ENCODE data around the gene BMPER.

Gene BMPER

GRCh38 chr7:33910756-33911155 lies 5.4 kb downstream of the BMPER start:
- Histone ChIP-seq H3K9ac (ENCODE audit: low read depth, low read length) (no peak overlapping the region), H3K4me1 (ENCODE audit: control insufficient read depth, insufficient read depth, low read length) (no peaks in the 10 kb centered on the region), H3K4me3 (ENCODE audit: low read depth, low read length) (no peak overlapping the region), H3K9me3 (ENCODE audit: control insufficient read depth, insufficient read depth, low read length) (no peaks in the 10 kb centered on the region), H3K36me3 (ENCODE audit: control insufficient read depth, insufficient read depth, low read length) (no peaks in the 10 kb centered on the region), H3K27me3 (ENCODE audit: control insufficient read depth, insufficient read depth, low read length) (peaks cover 22% of the 10 kb centered on the region)

GRCh38 chr7:33916357-33917081 lies 11.2 kb downstream of the BMPER start:
- Histone ChIP-seq H3K27me3 (ENCODE audit: control insufficient read depth, insufficient read depth, low read length) (no peaks in the 10 kb centered on the region), H3K9ac (ENCODE audit: low read depth, low read length) (no peak overlapping the region), H3K36me3 (ENCODE audit: control insufficient read depth, insufficient read depth, low read length) (no peaks in the 10 kb centered on the region), H3K4me1 (ENCODE audit: control insufficient read depth, insufficient read depth, low read length) (no peaks in the 10 kb centered on the region), H3K9me3 (ENCODE audit: control insufficient read depth, insufficient read depth, low read length) (no peaks in the 10 kb centered on the region), H3K4me3 (ENCODE audit: low read depth, low read length) (no peak overlapping the region)

GRCh38 chr7:33917661-33918060 lies 12.3 kb downstream of the BMPER start:
- no peaks in the 10 kb centered on the region for H3K9me3 ChIP-seq (ENCODE audit: control insufficient read depth, insufficient read depth, low read length)
- H3K27me3 ChIP-seq (ENCODE audit: control insufficient read depth, insufficient read depth, low read length): no peaks in the 10 kb centered on the region
- no peak overlapping the region for H3K9ac ChIP-seq (ENCODE audit: low read depth, low read length)
- H3K36me3 ChIP-seq (ENCODE audit: control insufficient read depth, insufficient read depth, low read length): no peaks in the 10 kb centered on the region
- H3K4me1 ChIP-seq (ENCODE audit: control insufficient read depth, insufficient read depth, low read length): no peaks in the 10 kb centered on the region
- H3K4me3 ChIP-seq (ENCODE audit: low read depth, low read length): no peak overlapping the region

- no peak overlapping the region for H3K4me3 ChIP-seq (ENCODE audit: low read depth, low read length)
- H3K4me1 ChIP-seq (ENCODE audit: control insufficient read depth, insufficient read depth, low read length): no peaks in the 10 kb centered on the region
- no peaks in the 10 kb centered on the region for H3K9me3 ChIP-seq (ENCODE audit: control insufficient read depth, insufficient read depth, low read length)
- H3K27me3 ChIP-seq (ENCODE audit: control insufficient read depth, insufficient read depth, low read length): no peaks in the 10 kb centered on the region
- no peaks in the 10 kb centered on the region for H3K36me3 ChIP-seq (ENCODE audit: control insufficient read depth, insufficient read depth, low read length)
- H3K9ac ChIP-seq (ENCODE audit: low read depth, low read length): no peak overlapping the region
Measured at GRCh38 chr7:33918438-33919143, 13.3 kb downstream of the BMPER start.

GRCh38 chr7:33919449-33919848 lies 14.1 kb downstream of the BMPER start:
- no peaks in the 10 kb centered on the region for H3K27me3 ChIP-seq (ENCODE audit: control insufficient read depth, insufficient read depth, low read length)
- H3K4me1 ChIP-seq (ENCODE audit: control insufficient read depth, insufficient read depth, low read length): no peaks in the 10 kb centered on the region
- H3K4me3 ChIP-seq (ENCODE audit: low read depth, low read length): no peak overlapping the region
- H3K9ac ChIP-seq (ENCODE audit: low read depth, low read length): no peak overlapping the region
- H3K36me3 ChIP-seq (ENCODE audit: control insufficient read depth, insufficient read depth, low read length): no peaks in the 10 kb centered on the region
- H3K9me3 ChIP-seq (ENCODE audit: control insufficient read depth, insufficient read depth, low read length): no peaks in the 10 kb centered on the region

GRCh38 chr7:33921216-33921938 lies 16.0 kb downstream of the BMPER start:
- H3K9me3 ChIP-seq (ENCODE audit: control insufficient read depth, insufficient read depth, low read length): no peaks in the 10 kb centered on the region

GRCh38 chr7:33922820-33923219 lies 17.5 kb downstream of the BMPER start:
- Histone ChIP-seq H3K9me3 (ENCODE audit: control insufficient read depth, insufficient read depth, low read length) (no peaks in the 10 kb centered on the region), H3K4me1 (ENCODE audit: control insufficient read depth, insufficient read depth, low read length) (no peaks in the 10 kb centered on the region), H3K27me3 (ENCODE audit: control insufficient read depth, insufficient read depth, low read length) (no peaks in the 10 kb centered on the region), H3K9ac (ENCODE audit: low read depth, low read length) (no peak overlapping the region), H3K36me3 (ENCODE audit: control insufficient read depth, insufficient read depth, low read length) (no peaks in the 10 kb centered on the region), H3K4me3 (ENCODE audit: low read depth, low read length) (no peak overlapping the region)

More at GRCh38 chr7:33921216-33921938, 16.0 kb downstream of the BMPER start:
- H3K36me3 ChIP-seq (ENCODE audit: control insufficient read depth, insufficient read depth, low read length): no peaks in the 10 kb centered on the region
- no peaks in the 10 kb centered on the region for H3K27me3 ChIP-seq (ENCODE audit: control insufficient read depth, insufficient read depth, low read length)
- no peak overlapping the region for H3K4me3 ChIP-seq (ENCODE audit: low read depth, low read length)
- H3K9ac ChIP-seq (ENCODE audit: low read depth, low read length): no peak overlapping the region
- H3K4me1 ChIP-seq (ENCODE audit: control insufficient read depth, insufficient read depth, low read length): no peaks in the 10 kb centered on the region

GRCh38 chr7:33923440-33924229 lies 18.3 kb downstream of the BMPER start:
- Histone ChIP-seq H3K9me3 (ENCODE audit: control insufficient read depth, insufficient read depth, low read length) (no peaks in the 10 kb centered on the region), H3K4me1 (ENCODE audit: control insufficient read depth, insufficient read depth, low read length) (no peaks in the 10 kb centered on the region), H3K36me3 (ENCODE audit: control insufficient read depth, insufficient read depth, low read length) (no peaks in the 10 kb centered on the region), H3K4me3 (ENCODE audit: low read depth, low read length) (no peak overlapping the region), H3K9ac (ENCODE audit: low read depth, low read length) (no peak overlapping the region), H3K27me3 (ENCODE audit: control insufficient read depth, insufficient read depth, low read length) (no peaks in the 10 kb centered on the region)

- H3K9ac ChIP-seq (ENCODE audit: low read depth, low read length): no peak overlapping the region
- H3K36me3 ChIP-seq (ENCODE audit: control insufficient read depth, insufficient read depth, low read length): no peaks in the 10 kb centered on the region
- H3K9me3 ChIP-seq (ENCODE audit: control insufficient read depth, insufficient read depth, low read length): no peaks in the 10 kb centered on the region
- H3K4me3 ChIP-seq (ENCODE audit: low read depth, low read length): no peak overlapping the region
- H3K4me1 ChIP-seq (ENCODE audit: control insufficient read depth, insufficient read depth, low read length): no peaks in the 10 kb centered on the region
- H3K27me3 ChIP-seq (ENCODE audit: control insufficient read depth, insufficient read depth, low read length): no peaks in the 10 kb centered on the region
Measured at GRCh38 chr7:33926535-33926934, 21.2 kb downstream of the BMPER start.

- no peak overlapping the region for H3K9ac ChIP-seq (ENCODE audit: low read depth, low read length)
- H3K4me1 ChIP-seq (ENCODE audit: control insufficient read depth, insufficient read depth, low read length): no peaks in the 10 kb centered on the region
- H3K36me3 ChIP-seq (ENCODE audit: control insufficient read depth, insufficient read depth, low read length): no peaks in the 10 kb centered on the region
- no peak overlapping the region for H3K4me3 ChIP-seq (ENCODE audit: low read depth, low read length)
- no peaks in the 10 kb centered on the region for H3K27me3 ChIP-seq (ENCODE audit: control insufficient read depth, insufficient read depth, low read length)
- no peaks in the 10 kb centered on the region for H3K9me3 ChIP-seq (ENCODE audit: control insufficient read depth, insufficient read depth, low read length)
Measured at GRCh38 chr7:33928986-33929385, 23.6 kb downstream of the BMPER start.

GRCh38 chr7:33932221-33932620 lies 26.9 kb downstream of the BMPER start:
- Histone ChIP-seq H3K4me3 (ENCODE audit: low read depth, low read length) (no peak overlapping the region), H3K9me3 (ENCODE audit: control insufficient read depth, insufficient read depth, low read length) (no peaks in the 10 kb centered on the region), H3K36me3 (ENCODE audit: control insufficient read depth, insufficient read depth, low read length) (no peaks in the 10 kb centered on the region), H3K27me3 (ENCODE audit: control insufficient read depth, insufficient read depth, low read length) (no peaks in the 10 kb centered on the region), H3K9ac (ENCODE audit: low read depth, low read length) (no peak overlapping the region), H3K4me1 (ENCODE audit: control insufficient read depth, insufficient read depth, low read length) (peaks cover 2% of the 10 kb centered on the region)

Measured in iPS-15b (cell line).